ENCODE measurements around the gene CCDC169. TPM values are rescaled to one million over a fixed set of nuclear protein-coding genes. Genes with fewer than 3 reads are reported as not detected.

CCDC169 gene
- total and polyA plus RNA-seq, 2 of the 4 experiments (the other 2 are of a cell fraction): 0.54 to 0.62 TPM

- no peak for TF ChIP-seq ELK1 (IDR thresholded peaks at IDR 0.05; ENCODE audit: borderline replicate concordance, low read depth, low read length)
Observed at GRCh38 chr13:36345438-36346221, 48.0 kb upstream of the CCDC169 start (continued).

GRCh38 chr13:36344886-36345437 is 47.3 kb upstream of the CCDC169 start:
- peaks cover 27% of the 10 kb centered on the region for H4K20me1 ChIP-seq (ENCODE audit: insufficient read depth, low read length)
- 0% methylated on average over 1 of the region's 14 CpGs; no CpG with 5 or more reads in 1 of the 2 experiments for WGBS, 2 experiments (ENCODE audit: extremely low coverage in 2 of 2, insufficient read length in 1 of 2)
- H2BK5ac ChIP-seq (ENCODE audit: low read depth, low read length, poor library complexity, severe bottlenecking): peak overlapping the region; percentile 93
- peak overlapping the region; percentile 46 for H3K18ac ChIP-seq (ENCODE audit: low read depth, low read length)
- H3K79me1 ChIP-seq (ENCODE audit: low read depth in 1 of 2, low read length in 2 of 2): peaks cover 3 to 32% of the 10 kb centered on the region in 2 experiments; a peak in 3 of 4 replicates
- DNase-seq: no peak
- no peak overlapping the region for H2BK20ac ChIP-seq (ENCODE audit: low read depth, low read length)
- no peaks in the 10 kb centered on the region for H3K9me3 ChIP-seq (ENCODE audit: control insufficient read depth, insufficient read depth, low read length)
- dilution Hi-C loops (cut with HindIII; ENCODE audit: low sequenced_read_pairs, unreplicated experiment) (no loop called here), in situ Hi-C loops (cut with MboI; ENCODE audit: low sequenced_read_pairs) (loop anchor here (25.0 kb wide), 1 partner anchor 642 kb away; the partner anchor contains the start of gene ALG5), intact Hi-C loops (cut with micrococcal nuclease) (loop anchor here (1.0 to 10.0 kb wide), 4 partner anchors 48 to 650 kb away; partner anchors contain the start of genes ALG5, CCDC169 and RFXAP)
- peak overlapping the region; percentile 1 to 98; a peak in 2 of 4 replicates for H4K8ac ChIP-seq (ENCODE audit: low read depth in 2 of 2, low read length in 2 of 2)
- H2AK9ac ChIP-seq (replicated peaks; ENCODE audit: low read depth, low read length, poor library complexity): no peak overlapping the region
- peak overlapping the region; percentile 36; the same call in 1 of the 3 replicates for H2BK15ac ChIP-seq (ENCODE audit: low read depth, low read length)
- H3K27me3 ChIP-seq (ENCODE audit: control insufficient read depth, insufficient read depth, low read length): no peaks in the 10 kb centered on the region
- H2AFZ ChIP-seq (replicated peaks; ENCODE audit: low read length, poor library complexity): no peak overlapping the region
- H3K56ac ChIP-seq (ENCODE audit: extremely low read depth, insufficient read depth, low read length): peak overlapping the region; percentile 62
- peak overlapping the region; percentile 96 for H3K27ac ChIP-seq (ENCODE audit: insufficient read depth, low read length)
- no peaks in the 10 kb centered on the region for H3K36me3 ChIP-seq (ENCODE audit: control insufficient read depth, insufficient read depth, low read length)
- H3K9me1 ChIP-seq (ENCODE audit: insufficient read depth, low read length): peaks cover 5% of the 10 kb centered on the region
- 0 out of 2 replicates have a peak overlapping the region, but pooled peaks have one; percentile 18 for H4K91ac ChIP-seq (ENCODE audit: insufficient read depth, low read depth, low read length)
- peak overlapping the region; percentile 93 for H3K14ac ChIP-seq (replicated peaks; ENCODE audit: low read depth, low read length)
- ChIA-PET CTCF (no interaction called here), POLR2A (ENCODE audit: unreplicated experiment) (interaction anchor here (1.3 kb wide), 1 partner anchor 14 kb away, joined by 3 read pairs; no protein-coding TSS in a partner anchor)
- peak overlapping the region; percentile 27; the same call in 1 of the 2 replicates for H2BK120ac ChIP-seq (ENCODE audit: low read depth, low read length)
- H3K4me1 ChIP-seq (ENCODE audit: control insufficient read depth, insufficient read depth, low read length): peaks cover 5% of the 10 kb centered on the region; the same call in 1 of the 2 replicates
- peak overlapping the region; percentile 98 for H3K9ac ChIP-seq (ENCODE audit: low read depth, low read length)
- H3K23ac ChIP-seq (ENCODE audit: low read depth, low read length): peak overlapping the region; percentile 83; the same call in 1 of the 2 replicates
- H3K4ac ChIP-seq (ENCODE audit: low read depth, low read length): peak overlapping the region; percentile 96
- peak overlapping the region; percentile 82 for H3K4me3 ChIP-seq (ENCODE audit: insufficient read depth, low read depth, low read length)
- peak overlapping the region; percentile 88 for H3K4me2 ChIP-seq (ENCODE audit: low read depth, low read length)
- BruUV-seq (replicated peaks): TSS peak; percentile 52
- peak overlapping the region; percentile 22 for H2AK5ac ChIP-seq (ENCODE audit: low read depth, low read length)
- ATAC-seq (ENCODE audit: low read depth): no peak
- H4K5ac ChIP-seq (ENCODE audit: low read depth, low read length): peak overlapping the region; percentile 54; the same call in 1 of the 2 replicates
- TF ChIP-seq CTCF (conservative IDR thresholded peaks at IDR 0.05; ENCODE audit: low read depth, low read length) (no peak), MXI1 (IDR thresholded peaks at IDR 0.05; ENCODE audit: borderline replicate concordance, low read depth, low read length) (no peak), USF2 (IDR thresholded peaks at IDR 0.05; ENCODE audit: low read depth, low read length) (no peak), CEBPB (IDR thresholded peaks at IDR 0.05; ENCODE audit: low read depth, low read length) (no peak), ELK1 (IDR thresholded peaks at IDR 0.05; ENCODE audit: borderline replicate concordance, low read depth, low read length) (no peak), RFX5 (IDR thresholded peaks at IDR 0.05; ENCODE audit: low read depth, low read length) (no peak), RAD21 (IDR thresholded peaks at IDR 0.05; ENCODE audit: low read length) (no peak), POLR2A (IDR thresholded peaks at IDR 0.05; ENCODE audit: low read depth, low read length) (no peak)

All from IMR-90 (cell line).